ENCODE data around the gene CACNB3. TPM values are rescaled to one million over a fixed set of nuclear protein-coding genes. Genes with fewer than 3 reads are reported as not detected.

The CACNB3 gene
- total and polyA plus RNA-seq, 9 of the 15 experiments (the other 6 are each of a cell fraction or from before 2014, with no cell fraction given) = 0.24 to 2.0 (median 1.5) TPM

DNA sequence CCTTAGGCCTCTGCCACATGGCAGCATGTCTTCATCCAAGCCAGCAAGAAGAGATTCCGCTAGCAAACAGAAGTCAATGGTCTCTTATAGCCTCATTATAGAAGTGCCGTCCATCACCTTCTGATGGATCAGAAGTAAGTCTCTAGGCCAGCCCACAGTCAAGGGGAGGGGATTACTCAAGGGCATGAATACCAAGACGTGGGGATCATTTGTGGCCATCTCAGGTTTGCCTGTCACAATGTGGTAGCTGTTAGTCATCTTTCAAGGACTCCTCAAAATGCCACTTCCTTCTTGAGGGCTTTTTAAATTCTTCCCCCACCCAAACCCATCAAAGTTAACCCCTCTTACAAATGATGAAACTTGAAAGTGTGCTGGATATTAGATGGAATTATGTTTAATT lies 21.3 kb upstream of the CACNB3 start:
- Histone ChIP-seq H3K9me3 (replicated peaks; ENCODE audit: control insufficient read depth, insufficient read depth, low read depth, low read length) (no peaks in the 10 kb centered on the region), H3K36me3 (ENCODE audit: control insufficient read depth, insufficient read depth, low read length) (no peaks in the 10 kb centered on the region), H3K79me2 (ENCODE audit: control insufficient read depth, insufficient read depth, low read length) (no peaks in the 10 kb centered on the region), H3K27me3 (ENCODE audit: control insufficient read depth in 2 of 2, insufficient read depth in 2 of 2, low read length in 2 of 2) (peaks cover 7 to 19% of the 10 kb centered on the region in 2 experiments; a peak in 4 of 5 replicates), H3K9ac (ENCODE audit: insufficient read depth in 1 of 2, low read depth in 2 of 2, low read length in 2 of 2) (no peak overlapping the region), H2AFZ (ENCODE audit: low read depth, low read length) (no peak overlapping the region), H3K4me3 (no peak overlapping the region), H3K4me1 (replicated peaks in 1 of 2; ENCODE audit: control insufficient read depth in 2 of 2, insufficient read depth in 2 of 2, low read length in 2 of 2) (peaks cover 2 to 10% of the 10 kb centered on the region in 2 experiments; a peak in 2 of 5 replicates), H3K4me2 (ENCODE audit: insufficient read depth, low read length) (no peak overlapping the region), H3K27ac (ENCODE audit: extremely low read depth, low read depth, low read length) (no peak overlapping the region), H3K9me1 (ENCODE audit: control insufficient read depth, insufficient read depth, low read length) (no peaks in the 10 kb centered on the region), H4K20me1 (replicated peaks; ENCODE audit: control insufficient read depth, insufficient read depth, low read length) (peaks cover 4% of the 10 kb centered on the region; the same call in 1 of the 2 replicates)
- BruUV-seq (replicated peaks) = no TSS peak
- FAIRE-seq (no peak), ATAC-seq (no peak), DNase-seq (ENCODE audit: extremely low read depth in 1 of 4, low spot score in 3 of 4) (no peak)
- CTCF ChIA-PET (ENCODE audit: low intra/inter-chr PET ratio) = interaction anchor here (2.3 to 2.4 kb wide), 2 partner anchors 44 to 255 kb away, joined by 18 to 40 read pairs; no protein-coding TSS in a partner anchor
- in situ Hi-C loops (cut with MboI) = loop anchor here (5.0 to 25.0 kb wide), 2 partner anchors 45 to 260 kb away; partner anchors contain the start of gene OR8S1
- 23% methylated on average over 3 of the region's 3 CpGs for WGBS (ENCODE audit: insufficient coverage, low coverage, missing lambda C conversion rate)
- intact Hi-C loops (cut with micrococcal nuclease) = loop anchor here (1.0 kb wide), 1 partner anchor 44 kb away; no protein-coding TSS in a partner anchor
- POLR2A ChIA-PET = no interaction called here
- TF ChIP-seq RREB1 (CRISPR knock-in tag; IDR thresholded peaks at IDR 0.05) = no peak
- no peak for TF ChIP-seq SOX6 (IDR thresholded peaks at IDR 0.05)
- TF ChIP-seq ETV1 (tag; conservative IDR thresholded peaks at IDR 0.05; ENCODE audit: low read depth) = no peak
- no peak for TF ChIP-seq NCOR1 (IDR thresholded peaks at IDR 0.05)
- TF ChIP-seq, protein P1, sequence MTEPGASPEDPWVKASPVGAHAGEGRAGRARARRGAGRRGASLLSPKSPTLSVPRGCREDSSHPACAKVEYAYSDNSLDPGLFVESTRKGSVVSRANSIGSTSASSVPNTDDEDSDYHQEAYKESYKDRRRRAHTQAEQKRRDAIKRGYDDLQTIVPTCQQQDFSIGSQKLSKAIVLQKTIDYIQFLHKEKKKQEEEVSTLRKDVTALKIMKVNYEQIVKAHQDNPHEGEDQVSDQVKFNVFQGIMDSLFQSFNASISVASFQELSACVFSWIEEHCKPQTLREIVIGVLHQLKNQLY (CRISPR knock-in tag; conservative IDR thresholded peaks at IDR 0.05) = no peak
- no peak for TF ChIP-seq NUFIP1 (IDR thresholded peaks at IDR 0.05; ENCODE audit: partially characterized antibody)
- no peak for TF ChIP-seq ZNF217 (CRISPR knock-in tag; IDR thresholded peaks at IDR 0.05)
- TF ChIP-seq TCF7L2 (IDR thresholded peaks at IDR 0.05; ENCODE audit: low read depth, low read length) = no peak
- TF ChIP-seq ZBTB17 (CRISPR knock-in tag; IDR thresholded peaks at IDR 0.05) = no peak
- no peak for TF ChIP-seq LARP7 (IDR thresholded peaks at IDR 0.05)
